HG02938 (cell line): ENCODE measurements around the gene OAS2.
"Not testable (repeated sequence)": the region's sequence is repeated elsewhere in the genome, so short reads cannot be mapped to it uniquely, and the experiment has no call there.

Experiments
- ATAC-seq: cut with Tn5 transposase; IDR thresholded peaks from one replicate; pipeline ENCODE4 v1.9.1; 2021; ENCODE audit warnings: mild to moderate bottlenecking, moderate library complexity; ENCODE audit not compliant: unreplicated experiment

OAS2 gene

GRCh38 chr12:112948806-112949205 is 29.5 kb upstream of the OAS2 start:
- ATAC-seq = no peak

GRCh38 chr12:112950701-112951100 is 27.6 kb upstream of the OAS2 start:
- ATAC-seq = no peak

DNA sequence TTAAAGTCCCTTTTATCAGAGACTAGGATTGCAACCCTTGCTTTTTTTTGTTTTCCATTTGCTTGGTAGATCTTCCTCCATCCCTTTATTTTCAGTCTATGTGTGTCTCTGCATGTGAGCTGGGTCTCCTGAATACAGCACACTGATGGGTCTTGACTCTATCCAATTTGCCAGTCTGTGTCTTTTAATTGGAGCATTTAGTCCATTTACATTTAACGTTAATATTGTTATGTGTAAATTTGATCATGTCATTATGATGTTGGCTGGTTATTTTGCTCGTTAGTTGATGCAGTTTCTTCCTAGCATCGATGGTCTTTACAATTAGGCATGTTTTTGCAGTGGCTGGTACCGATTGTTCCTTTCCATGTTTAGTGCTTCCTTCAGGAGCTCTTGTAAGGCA is 21.2 kb upstream of the OAS2 start:
- not testable (repeated sequence) for ATAC-seq

DNA sequence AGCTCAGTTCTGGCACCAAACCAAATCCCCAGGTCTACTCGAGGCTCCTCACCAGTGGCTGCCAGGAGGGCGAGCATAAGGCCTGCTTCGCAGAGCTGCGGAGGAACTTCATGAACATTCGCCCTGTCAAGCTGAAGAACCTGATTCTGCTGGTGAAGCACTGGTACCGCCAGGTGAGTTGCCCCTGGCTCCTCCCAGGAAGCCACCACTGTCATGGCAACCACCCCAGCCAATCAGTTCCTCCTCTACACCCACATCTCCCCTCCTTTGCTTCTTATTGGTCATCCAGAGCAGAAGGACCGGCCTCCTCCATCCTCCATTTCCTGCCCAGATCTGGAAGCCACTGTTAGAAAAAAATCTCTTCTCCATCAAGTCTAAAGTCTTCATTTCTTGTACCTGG is 17.2 kb upstream of the OAS2 start:
- no peak for ATAC-seq

DNA sequence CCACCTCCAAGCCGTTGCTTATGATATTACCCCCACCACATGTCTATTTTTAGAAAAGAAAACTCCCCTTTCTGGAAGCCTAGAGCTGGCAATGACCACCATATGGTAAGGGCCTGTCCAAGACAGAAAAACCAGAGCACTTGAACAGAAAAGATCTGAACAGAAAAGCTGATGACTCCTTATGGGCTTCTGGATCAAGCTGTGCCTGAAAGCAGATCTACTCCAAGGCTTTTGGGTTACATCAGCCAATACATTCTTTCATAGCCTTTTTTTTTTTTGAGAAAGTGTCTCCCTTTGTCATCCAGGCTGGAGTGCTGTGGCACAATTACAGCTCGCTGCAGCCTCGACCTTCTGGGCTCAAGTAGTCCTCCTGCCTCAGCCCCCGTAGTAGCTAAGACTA is 16.8 kb upstream of the OAS2 start:
- ATAC-seq = no peak

- no peak for ATAC-seq
These were observed 15.8 kb upstream of the OAS2 start for GRCh38 chr12:112962561-112962960.

DNA sequence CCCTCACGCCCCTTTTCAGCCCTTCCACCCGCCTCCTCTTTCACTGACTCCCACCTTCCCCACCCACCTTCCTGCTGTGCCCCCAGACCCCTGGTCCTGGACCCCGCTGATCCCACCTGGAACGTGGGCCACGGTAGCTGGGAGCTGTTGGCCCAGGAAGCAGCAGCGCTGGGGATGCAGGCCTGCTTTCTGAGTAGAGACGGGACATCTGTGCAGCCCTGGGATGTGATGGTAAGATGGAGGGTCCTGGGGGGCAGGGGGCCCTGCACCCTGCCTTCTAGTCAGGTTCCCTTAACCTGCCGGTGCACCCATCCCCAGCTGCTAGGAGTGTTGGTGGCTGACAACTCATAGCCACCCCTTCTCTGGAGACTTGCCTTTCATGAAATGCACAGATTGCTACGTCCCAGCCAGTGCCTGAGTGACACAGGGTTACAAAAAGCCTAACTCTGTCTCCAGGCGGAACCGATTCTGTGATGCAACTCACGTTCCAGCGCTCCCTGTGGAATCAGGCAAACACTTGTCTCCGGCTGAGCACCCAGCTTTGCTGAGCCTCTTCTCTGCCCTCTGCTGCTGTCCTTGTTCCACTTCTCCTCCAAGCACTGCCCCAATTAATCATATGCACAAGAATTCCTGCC is 15.0 kb upstream of the OAS2 start:
- no peak for ATAC-seq

DNA sequence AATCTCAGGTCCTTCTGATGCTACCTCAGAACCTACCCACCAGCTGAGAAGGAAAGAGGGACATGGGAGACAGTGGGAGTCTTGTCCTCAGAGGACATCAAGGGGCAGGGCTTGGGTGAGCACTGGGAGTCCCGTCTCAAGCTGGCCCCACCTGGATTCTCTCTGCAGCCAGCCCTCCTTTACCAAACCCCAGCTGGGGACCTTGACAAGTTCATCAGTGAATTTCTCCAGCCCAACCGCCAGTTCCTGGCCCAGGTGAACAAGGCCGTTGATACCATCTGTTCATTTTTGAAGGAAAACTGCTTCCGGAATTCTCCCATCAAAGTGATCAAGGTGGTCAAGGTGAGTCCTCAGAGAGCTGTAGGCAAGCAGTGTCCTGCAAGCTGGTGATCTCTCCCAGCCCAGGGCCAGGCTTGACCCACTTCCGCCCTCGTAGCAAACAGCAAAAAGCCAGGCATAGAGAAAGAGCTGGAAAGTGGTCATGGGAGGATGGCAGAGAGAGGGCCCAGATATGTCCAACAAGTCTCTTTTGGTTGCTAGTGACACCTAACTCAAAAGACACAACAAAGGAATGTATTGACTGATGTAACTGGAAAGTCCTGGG is 14.2 kb upstream of the OAS2 start:
- no peak for ATAC-seq

DNA sequence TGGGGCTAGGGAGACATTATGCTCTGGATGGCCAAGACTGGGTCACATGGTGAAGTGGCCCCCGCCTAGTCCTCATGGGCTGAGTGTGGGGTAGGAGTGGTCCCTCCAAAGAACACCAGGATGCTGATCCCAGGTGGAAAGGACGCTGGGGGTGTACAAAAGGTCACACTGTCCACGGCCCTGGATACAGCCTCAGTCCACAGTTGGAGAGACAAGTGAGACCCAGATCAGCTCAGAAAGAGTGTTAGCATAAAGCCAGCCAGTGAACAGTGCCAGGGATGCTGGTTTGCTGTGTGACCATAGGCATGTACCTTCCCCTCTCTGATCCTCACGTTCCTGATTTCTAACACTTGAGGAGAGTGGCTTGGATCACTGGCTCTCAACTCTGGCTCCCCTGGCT is 13.4 kb upstream of the OAS2 start:
- no peak for ATAC-seq

DNA sequence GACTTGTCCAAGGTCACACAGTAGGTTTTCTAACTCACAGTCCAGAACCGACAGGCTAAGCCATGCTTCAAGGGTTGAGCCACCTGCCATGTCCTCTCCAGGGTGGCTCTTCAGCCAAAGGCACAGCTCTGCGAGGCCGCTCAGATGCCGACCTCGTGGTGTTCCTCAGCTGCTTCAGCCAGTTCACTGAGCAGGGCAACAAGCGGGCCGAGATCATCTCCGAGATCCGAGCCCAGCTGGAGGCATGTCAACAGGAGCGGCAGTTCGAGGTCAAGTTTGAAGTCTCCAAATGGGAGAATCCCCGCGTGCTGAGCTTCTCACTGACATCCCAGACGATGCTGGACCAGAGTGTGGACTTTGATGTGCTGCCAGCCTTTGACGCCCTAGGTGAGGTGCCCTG is 12.7 kb upstream of the OAS2 start:
- no peak for ATAC-seq

- no peak for ATAC-seq
These were observed 11.0 kb upstream of the OAS2 start for GRCh38 chr12:112967306-112967705.

DNA sequence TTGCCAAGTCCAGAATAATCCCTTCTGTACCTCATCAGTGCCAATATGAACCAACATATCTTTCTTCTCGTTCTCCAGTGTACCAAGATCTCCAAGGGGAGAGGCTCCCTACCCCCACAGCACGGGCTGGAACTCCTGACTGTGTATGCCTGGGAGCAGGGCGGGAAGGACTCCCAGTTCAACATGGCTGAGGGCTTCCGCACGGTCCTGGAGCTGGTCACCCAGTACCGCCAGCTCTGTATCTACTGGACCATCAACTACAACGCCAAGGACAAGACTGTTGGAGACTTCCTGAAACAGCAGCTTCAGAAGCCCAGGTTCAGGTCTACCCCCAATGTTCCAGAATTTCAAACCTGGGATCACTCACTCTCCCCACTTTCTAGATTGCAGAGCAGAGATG is 10.5 kb upstream of the OAS2 start:
- ATAC-seq = no peak

DNA sequence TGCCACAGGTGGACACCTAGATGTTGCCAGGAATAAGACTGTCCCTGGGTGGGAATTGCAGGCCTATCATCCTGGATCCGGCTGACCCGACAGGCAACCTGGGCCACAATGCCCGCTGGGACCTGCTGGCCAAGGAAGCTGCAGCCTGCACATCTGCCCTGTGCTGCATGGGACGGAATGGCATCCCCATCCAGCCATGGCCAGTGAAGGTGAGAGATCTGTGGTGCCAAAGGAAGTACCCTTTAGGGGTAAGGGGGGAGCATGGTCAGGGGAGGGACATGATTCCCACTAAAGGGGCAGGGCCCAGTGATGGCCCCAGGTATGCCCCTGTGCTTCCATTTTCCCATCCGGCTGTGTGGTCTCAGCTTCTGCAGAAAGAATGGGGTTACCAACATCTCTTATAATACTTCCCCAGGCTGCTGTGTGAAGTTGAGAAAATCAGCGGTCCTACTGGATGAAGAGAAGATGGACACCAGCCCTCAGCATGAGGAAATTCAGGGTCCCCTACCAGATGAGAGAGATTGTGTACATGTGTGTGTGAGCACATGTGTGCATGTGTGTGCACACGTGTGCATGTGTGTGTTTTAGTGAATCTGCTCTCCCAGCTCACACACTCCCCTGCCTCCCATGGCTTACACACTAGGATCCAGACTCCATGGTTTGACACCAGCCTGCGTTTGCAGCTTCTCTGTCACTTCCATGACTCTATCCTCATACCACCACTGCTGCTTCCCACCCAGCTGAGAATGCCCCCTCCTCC is 8.6 kb upstream of the OAS2 start:
- no peak for ATAC-seq

DNA sequence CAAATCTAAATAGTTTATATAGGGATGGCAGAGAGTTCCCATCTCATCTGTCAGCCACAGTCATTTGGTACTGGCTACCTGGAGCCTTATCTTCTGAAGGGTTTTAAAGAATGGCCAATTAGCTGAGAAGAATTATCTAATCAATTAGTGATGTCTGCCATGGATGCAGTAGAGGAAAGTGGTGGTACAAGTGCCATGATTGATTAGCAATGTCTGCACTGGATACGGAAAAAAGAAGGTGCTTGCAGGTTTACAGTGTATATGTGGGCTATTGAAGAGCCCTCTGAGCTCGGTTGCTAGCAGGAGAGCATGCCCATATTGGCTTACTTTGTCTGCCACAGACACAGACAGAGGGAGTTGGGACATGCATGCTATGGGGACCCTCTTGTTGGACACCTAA is 7.9 kb upstream of the OAS2 start:
- no peak for ATAC-seq

GRCh38 chr12:112971248-112971647 is 7.1 kb upstream of the OAS2 start:
- no peak for ATAC-seq

- no peak for ATAC-seq
These were observed 5.1 kb upstream of the OAS2 start for GRCh38 chr12:112973011-112973735.

GRCh38 chr12:112973818-112974231 is 4.5 kb upstream of the OAS2 start:
- no peak for ATAC-seq

DNA sequence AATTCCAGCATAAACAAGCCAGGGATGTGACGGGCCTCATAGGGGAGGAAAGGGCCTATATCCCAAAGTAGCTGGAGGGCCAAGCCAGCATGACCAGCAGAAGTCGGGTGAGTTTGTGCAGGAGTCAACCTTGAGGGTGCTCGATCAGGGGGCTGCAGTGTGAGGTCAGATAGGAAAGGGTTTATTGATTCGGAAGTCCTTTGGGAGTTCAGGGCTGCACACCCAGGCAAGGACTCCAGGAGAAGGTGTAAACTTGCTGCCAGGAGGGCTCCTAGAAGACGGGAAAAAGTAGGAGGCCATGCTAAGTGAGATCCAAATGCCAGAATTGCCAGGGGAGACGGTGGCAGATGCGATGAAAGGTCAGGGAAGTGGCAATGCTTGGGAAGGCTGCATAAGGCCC is 3.4 kb upstream of the OAS2 start:
- ATAC-seq = no peak

DNA sequence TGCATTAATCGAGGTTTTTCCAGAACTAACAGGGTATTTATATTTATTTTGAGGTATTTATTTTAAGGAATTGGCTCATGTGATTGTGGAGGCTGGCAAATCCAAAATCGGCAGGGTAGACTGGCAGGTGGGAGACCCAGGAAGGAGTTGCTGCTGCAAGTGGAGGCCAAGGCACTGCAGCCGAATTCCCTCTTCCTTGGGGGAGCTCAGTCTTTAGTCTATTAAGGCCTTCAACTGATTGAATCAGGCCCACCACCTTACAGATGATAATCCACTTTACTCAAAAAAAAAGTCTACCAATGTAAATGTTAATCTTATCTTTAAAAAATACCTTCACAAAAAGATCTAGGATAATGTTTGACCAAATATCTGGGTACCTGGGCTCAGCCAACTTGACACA is 1.2 kb upstream of the OAS2 start:
- no peak for ATAC-seq

- ATAC-seq = no peak
These were observed 678 bp upstream of the OAS2 start for GRCh38 chr12:112977641-112978040.

DNA sequence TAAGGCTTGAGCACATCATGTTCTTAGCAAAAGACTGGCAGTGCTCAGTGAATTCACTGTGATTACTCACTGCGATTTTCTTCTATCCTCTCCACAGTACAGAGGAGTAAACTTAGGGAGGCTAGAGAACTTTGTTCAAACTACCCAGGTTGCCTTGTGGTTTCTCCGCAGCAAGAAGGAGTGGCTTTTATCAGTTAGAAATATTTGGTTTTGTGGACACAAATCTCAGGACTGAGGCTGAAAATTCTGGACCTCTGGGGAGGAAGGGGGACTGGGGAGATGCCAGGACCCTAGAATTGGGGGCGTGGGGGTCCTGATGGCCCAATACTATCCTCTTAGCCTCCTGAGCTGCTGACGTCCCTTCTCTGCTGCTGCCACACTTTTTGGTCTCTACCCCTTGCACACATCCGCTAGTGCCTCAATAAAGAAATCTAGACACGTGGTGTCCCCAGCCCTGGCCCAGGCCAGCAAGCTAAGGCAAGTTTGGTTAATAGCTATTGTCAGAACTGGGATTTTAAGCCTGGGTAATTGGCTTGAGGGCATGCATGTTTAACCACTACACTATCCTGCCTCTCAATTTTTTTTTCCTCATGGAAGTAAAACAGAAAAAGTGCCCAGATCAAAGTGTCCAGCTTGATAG is 842 bp downstream of the OAS2 start:
- no peak for ATAC-seq
